Lung (tissue), 12 donors: ENCODE data around the gene YY1AP1. TPM values are rescaled to one million over a fixed set of nuclear protein-coding genes. Genes with fewer than 3 reads are reported as not detected.
"Not testable (repeated sequence)": the region's sequence is repeated elsewhere in the genome, so short reads cannot be mapped to it uniquely, and the experiment has no call there.

Source experiments
- ATAC-seq: fragments of 200-7000 bp; cut with Tn5 transposase; one replicate; pipeline ENCODE4 v1.9.1; 2020; ENCODE audit warnings: moderate number of reproducible peaks; ENCODE audit not compliant: insufficient read depth, low FRiP score
- DNase-seq, 3 donors: peaks; one replicate each; pipeline ENCODE4 v3.0.0-alpha.2; 2013 to 2017
- H3K27ac ChIP-seq, 2 donors: one replicate each; pipeline ENCODE4 v1.5.1; 2013; ENCODE audit warnings: mild to moderate bottlenecking in 2 of 2, moderate library complexity in 2 of 2, control low read depth in 1 of 2, inconsistent platforms in 1 of 2, low read depth in 1 of 2, low read length in 1 of 2
- H3K27me3 ChIP-seq, 3 donors: one replicate each; pipeline ENCODE4 v1.5.1; 2013; ENCODE audit warnings: low read length in 2 of 3; ENCODE audit not compliant: control insufficient read depth in 3 of 3, insufficient read depth in 3 of 3
- H3K36me3 ChIP-seq, 4 donors: one replicate each; pipeline ENCODE4 v1.5.1; 2013; ENCODE audit warnings: low read length in 4 of 4, mild to moderate bottlenecking in 1 of 4, moderate library complexity in 1 of 4; ENCODE audit not compliant: control insufficient read depth in 4 of 4, insufficient read depth in 4 of 4
- H3K4me1 ChIP-seq, 5 donors: one replicate each; pipeline ENCODE4 v1.5.1; 2013; ENCODE audit warnings: low read length in 5 of 5, mild to moderate bottlenecking in 2 of 5, moderate library complexity in 1 of 5; ENCODE audit not compliant: control insufficient read depth in 5 of 5, insufficient read depth in 5 of 5
- H3K4me3 ChIP-seq: one replicate; pipeline ENCODE4 v1.5.1; 2013; ENCODE audit warnings: mild to moderate bottlenecking, control low read depth, moderate library complexity
- H3K9ac ChIP-seq, 2 donors: one replicate each; pipeline ENCODE4 v1.5.1; 2013; ENCODE audit warnings: low read length in 2 of 2, control low read depth in 1 of 2; ENCODE audit not compliant: insufficient read depth in 1 of 2
- H3K9me3 ChIP-seq, 4 donors: one replicate each; pipeline ENCODE4 v1.5.1; 2013; ENCODE audit warnings: low read length in 3 of 4, mild to moderate bottlenecking in 1 of 4, moderate library complexity in 1 of 4; ENCODE audit not compliant: control insufficient read depth in 4 of 4, insufficient read depth in 3 of 4
- WGBS, 2 donors: extraction: QIAGEN DNeasy Blood & Tissue Kit; methylation state at CpG; one replicate each; pipeline ENCODE4 v1.1.7; 2013; 5-methylcytosine and 5-hydroxymethylcytosine counted together
- polyA plus RNA-seq, 2 donors: library from polyadenylated mRNA; stranded (reverse); fragments of 200-250 nt; gene quantifications; one replicate each; pipeline ENCODE4 v1.2.1, GENCODE V29; 2013
- total RNA-seq, 2 donors: library from RNA; depleted of rRNA in 1 of 2; stranded (reverse); fragments of >200 nt in 1 of 2; gene quantifications; one replicate each; pipeline ENCODE4 v1.2.1, GENCODE V29; 2014 to 2021
- TF ChIP-seq, protein P1 (sequence below): IDR thresholded peaks from 2 replicates; pipeline ENCODE4 v1.5.1; 2012; ENCODE audit warnings: mild to moderate bottlenecking; ENCODE audit errors: control extremely low read depth, extremely low read depth
- donor health status: control.
- donor health status: control.
- donor health status: Bipolar disorder and iron deficiency.
- donor health status: healthy.
- donor health status: DM: yes; HTN: yes; CAD: no.

Gene YY1AP1
- total and polyA plus RNA-seq, 4 donors: 25.7 to 177 (median 48.3) TPM

- 77 to 81% methylated on average over 4 of the region's 4 CpGs for WGBS, 2 donors
- Histone ChIP-seq H3K4me1 (peaks cover 0 to 19% (median 5%) of the 10 kb centered on the region in 5 donors), H3K4me3 (no peak overlapping the region), H3K36me3 (no peaks in the 10 kb centered on the region), H3K27ac (no peak overlapping the region), H3K9me3 (peaks cover 0 to 6% (median 2%) of the 10 kb centered on the region in 4 donors), H3K9ac (peak overlapping the region in 1 of 2 donors; percentile 7), H3K27me3 (no peaks in the 10 kb centered on the region)
- TF ChIP-seq, protein P1, sequence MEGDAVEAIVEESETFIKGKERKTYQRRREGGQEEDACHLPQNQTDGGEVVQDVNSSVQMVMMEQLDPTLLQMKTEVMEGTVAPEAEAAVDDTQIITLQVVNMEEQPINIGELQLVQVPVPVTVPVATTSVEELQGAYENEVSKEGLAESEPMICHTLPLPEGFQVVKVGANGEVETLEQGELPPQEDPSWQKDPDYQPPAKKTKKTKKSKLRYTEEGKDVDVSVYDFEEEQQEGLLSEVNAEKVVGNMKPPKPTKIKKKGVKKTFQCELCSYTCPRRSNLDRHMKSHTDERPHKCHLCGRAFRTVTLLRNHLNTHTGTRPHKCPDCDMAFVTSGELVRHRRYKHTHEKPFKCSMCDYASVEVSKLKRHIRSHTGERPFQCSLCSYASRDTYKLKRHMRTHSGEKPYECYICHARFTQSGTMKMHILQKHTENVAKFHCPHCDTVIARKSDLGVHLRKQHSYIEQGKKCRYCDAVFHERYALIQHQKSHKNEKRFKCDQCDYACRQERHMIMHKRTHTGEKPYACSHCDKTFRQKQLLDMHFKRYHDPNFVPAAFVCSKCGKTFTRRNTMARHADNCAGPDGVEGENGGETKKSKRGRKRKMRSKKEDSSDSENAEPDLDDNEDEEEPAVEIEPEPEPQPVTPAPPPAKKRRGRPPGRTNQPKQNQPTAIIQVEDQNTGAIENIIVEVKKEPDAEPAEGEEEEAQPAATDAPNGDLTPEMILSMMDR: no peak
- no peak for ATAC-seq
- no peak for DNase-seq
Observed at GRCh38 chr1:155645034-155645598, 43.5 kb downstream of the YY1AP1 start.

DNA sequence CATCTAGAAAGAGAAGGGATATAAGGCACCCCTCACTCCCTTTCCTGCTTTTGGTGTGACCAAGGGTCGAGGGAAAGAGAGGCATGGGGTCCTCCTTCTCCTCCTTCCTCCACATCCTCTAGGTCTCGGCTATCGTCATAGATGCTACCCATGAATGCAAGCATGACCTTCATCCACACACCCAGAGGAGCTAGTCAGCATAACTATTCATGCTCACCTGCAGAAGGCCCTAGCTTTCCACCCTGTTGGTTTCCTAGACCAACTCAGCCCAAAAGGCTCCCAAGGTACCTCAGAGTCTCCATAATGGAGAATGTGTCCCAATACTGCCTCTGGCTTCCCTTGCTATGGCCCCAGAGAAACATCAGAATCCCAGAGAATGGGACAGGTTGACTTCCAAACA lies 45.3 kb downstream of the YY1AP1 start:
- Histone ChIP-seq H3K36me3 (no peaks in the 10 kb centered on the region), H3K27ac (no peak overlapping the region), H3K9me3 (peaks cover 0 to 6% (median 2%) of the 10 kb centered on the region in 4 donors), H3K27me3 (no peaks in the 10 kb centered on the region), H3K9ac (no peak overlapping the region), H3K4me3 (no peak overlapping the region), H3K4me1 (peaks cover 0 to 14% (median 2%) of the 10 kb centered on the region in 5 donors)
- ATAC-seq (no peak), DNase-seq (no peak)
- 89 to 92% methylated on average over 3 of the region's 3 CpGs for WGBS, 2 donors
- TF ChIP-seq, protein P1: no peak

DNA sequence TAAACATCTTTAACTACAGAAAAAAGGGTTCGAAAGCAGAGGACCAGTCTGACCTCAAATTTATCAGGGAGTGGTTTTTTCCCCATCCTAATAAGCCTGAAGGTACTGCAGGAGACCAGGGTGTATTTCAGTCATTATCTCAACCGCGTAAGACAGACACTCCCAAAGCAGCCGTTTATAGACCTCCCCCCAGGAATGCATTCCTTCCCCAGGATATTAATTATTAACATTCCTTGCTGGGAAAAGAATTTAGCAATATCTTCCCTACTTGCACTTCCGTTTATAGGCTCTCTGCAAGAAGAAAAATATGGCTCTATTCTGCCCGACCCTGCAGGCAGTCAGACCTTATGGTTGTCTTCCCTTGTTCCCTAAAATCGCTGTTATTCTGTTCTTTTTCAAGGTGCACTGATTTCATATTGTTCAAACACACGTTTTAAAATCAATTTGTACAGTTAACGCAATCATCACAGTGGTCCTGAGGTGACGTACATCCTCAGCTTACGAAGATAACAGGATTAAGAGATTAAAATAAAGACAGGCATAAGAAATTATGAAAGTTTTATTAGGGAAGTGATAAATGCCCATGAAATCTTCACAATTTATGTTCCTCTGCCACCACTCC lies 45.9 kb downstream of the YY1AP1 start:
- H3K4me3 ChIP-seq, DNase-seq, H3K9me3 ChIP-seq, H3K27me3 ChIP-seq, H3K9ac ChIP-seq, H3K36me3 ChIP-seq, ATAC-seq, H3K27ac ChIP-seq: not testable (repeated sequence)
- peaks cover 0 to 14% (median 2%) of the 10 kb centered on the region in 5 donors for H3K4me1 ChIP-seq
- WGBS, 2 donors: 82 to 88% methylated on average over 11 of the region's 11 CpGs

GRCh38 chr1:155640367-155640766 lies 48.2 kb downstream of the YY1AP1 start:
- Histone ChIP-seq H3K4me1 (peaks cover 0 to 1% (median 0%) of the 10 kb centered on the region in 5 donors), H3K4me3 (no peak overlapping the region), H3K27me3 (no peaks in the 10 kb centered on the region), H3K9ac (no peak overlapping the region), H3K9me3 (peaks cover 0 to 6% (median 2%) of the 10 kb centered on the region in 4 donors), H3K27ac (no peak overlapping the region), H3K36me3 (no peaks in the 10 kb centered on the region)
- no peak for ATAC-seq
- TF ChIP-seq, protein P1: no peak
- DNase-seq: no peak
